GM21576 (cell line): ENCODE results near the gene ARF1.

Source experiments
- ATAC-seq: cut with Tn5 transposase; IDR thresholded peaks from one replicate; pipeline ENCODE4 v1.9.1; 2021; ENCODE audit warnings: mild to moderate bottlenecking, moderate library complexity; ENCODE audit not compliant: unreplicated experiment

ARF1 gene

GRCh38 chr1:228114827-228115226 lies 32.3 kb downstream of the ARF1 start:
- ATAC-seq = no peak

- ATAC-seq = no peak
Observed at GRCh38 chr1:228117335-228117734, 34.8 kb downstream of the ARF1 start.

- no peak for ATAC-seq
Observed at GRCh38 chr1:228118040-228118439, 35.5 kb downstream of the ARF1 start.

GRCh38 chr1:228120351-228120750 lies 37.8 kb downstream of the ARF1 start:
- ATAC-seq = no peak

- no peak for ATAC-seq
Observed at GRCh38 chr1:228120857-228121489, 38.5 kb downstream of the ARF1 start.

- ATAC-seq = no peak
Observed at GRCh38 chr1:228122921-228123441, 40.5 kb downstream of the ARF1 start.

GRCh38 chr1:228123505-228123904 lies 41.0 kb downstream of the ARF1 start:
- no peak for ATAC-seq

GRCh38 chr1:228125185-228125584 lies 42.7 kb downstream of the ARF1 start:
- no peak for ATAC-seq

- ATAC-seq = no peak
Observed at GRCh38 chr1:228131766-228132165, 49.3 kb downstream of the ARF1 start.

- no peak for ATAC-seq
Observed at GRCh38 chr1:228134591-228134990, 52.1 kb downstream of the ARF1 start.

- no peak for ATAC-seq
Observed at GRCh38 chr1:228136901-228137300, 54.4 kb downstream of the ARF1 start.

- ATAC-seq = no peak
Observed at GRCh38 chr1:228139406-228139930, 57.0 kb downstream of the ARF1 start.

GRCh38 chr1:228139931-228140723 lies 57.6 kb downstream of the ARF1 start, which contains the start of gene GUK1:
Gene GUK1 (plus strand): TSS chr1:228140279. CDS start chr1:228140303, 24 bp downstream.
- ATAC-seq = peak; percentile 90

GRCh38 chr1:228140724-228141225 lies 58.3 kb downstream of the ARF1 start:
- ATAC-seq = no peak

- ATAC-seq = no peak
Observed at GRCh38 chr1:228141226-228142044, 58.9 kb downstream of the ARF1 start.

- no peak for ATAC-seq
Observed at GRCh38 chr1:228142155-228142691, 59.7 kb downstream of the ARF1 start.

GRCh38 chr1:228142701-228143136 lies 60.2 kb downstream of the ARF1 start:
- ATAC-seq = no peak

GRCh38 chr1:228143480-228144192 lies 61.1 kb downstream of the ARF1 start:
- no peak for ATAC-seq

- no peak for ATAC-seq
Observed at GRCh38 chr1:228144193-228144992, 61.9 kb downstream of the ARF1 start.
